Left hindlimb (tissue), 1 donor: ENCODE data around the gene CCDC3.
A peak's percentile ranks its signal among the peaks of the same experiment; 100 is the strongest.

Experiments
- DNase-seq: peaks from one replicate; pipeline ENCODE4 v3.0.0-alpha.2; 2018

CCDC3 gene

GRCh38 chr10:12919574-12919973, 81.9 kb downstream of the CCDC3 start:
- DNase-seq, result no peak

GRCh38 chr10:12916587-12916986, 84.9 kb downstream of the CCDC3 start:
- no peak for DNase-seq

DNA sequence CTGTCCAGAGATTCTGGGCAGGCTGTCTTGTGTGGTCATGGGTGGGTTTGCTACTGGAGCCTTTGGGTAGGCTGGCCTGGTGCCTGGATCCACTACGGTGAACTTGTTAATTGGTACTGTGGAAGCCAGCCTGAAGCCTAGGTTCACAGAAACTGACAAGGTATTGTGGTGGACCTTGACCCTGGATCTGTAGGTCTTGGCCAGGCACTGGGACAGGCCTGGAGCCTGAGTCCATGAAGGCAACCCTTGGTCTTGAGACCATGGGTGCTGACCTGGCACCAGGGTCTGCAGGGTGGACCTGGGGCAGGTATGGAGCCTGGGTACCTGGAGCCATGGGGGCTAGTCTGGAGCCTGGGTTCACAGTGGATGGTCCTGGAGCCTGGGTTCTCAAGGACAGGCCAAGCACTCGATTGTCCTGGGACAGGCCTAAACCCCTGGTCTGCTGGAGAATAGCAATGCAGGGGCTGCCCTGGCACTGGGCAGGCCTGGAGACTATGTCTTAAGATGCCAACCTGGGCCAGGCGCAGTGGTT, 85.8 kb downstream of the CCDC3 start:
- no peak for DNase-seq

DNA sequence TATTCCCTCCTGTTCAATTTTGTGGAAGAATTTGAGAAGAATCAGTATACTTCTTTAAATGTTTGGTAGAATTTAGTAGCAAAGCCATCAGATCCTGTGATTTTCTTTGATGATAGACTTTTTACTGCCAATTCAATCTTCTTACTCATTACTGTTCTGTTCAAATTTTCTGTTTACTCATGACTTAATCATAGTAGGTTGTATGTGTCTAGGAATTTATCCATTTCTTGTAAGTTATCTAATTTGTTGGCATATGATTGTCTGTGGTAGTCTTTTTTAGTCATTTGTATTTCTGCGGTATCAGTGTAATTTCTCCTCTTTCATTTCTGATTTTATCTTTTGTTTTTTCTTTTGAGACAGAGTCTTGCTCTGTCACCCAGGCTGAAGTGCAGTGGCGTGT, 87.4 kb downstream of the CCDC3 start:
- DNase-seq, result no peak

DNA sequence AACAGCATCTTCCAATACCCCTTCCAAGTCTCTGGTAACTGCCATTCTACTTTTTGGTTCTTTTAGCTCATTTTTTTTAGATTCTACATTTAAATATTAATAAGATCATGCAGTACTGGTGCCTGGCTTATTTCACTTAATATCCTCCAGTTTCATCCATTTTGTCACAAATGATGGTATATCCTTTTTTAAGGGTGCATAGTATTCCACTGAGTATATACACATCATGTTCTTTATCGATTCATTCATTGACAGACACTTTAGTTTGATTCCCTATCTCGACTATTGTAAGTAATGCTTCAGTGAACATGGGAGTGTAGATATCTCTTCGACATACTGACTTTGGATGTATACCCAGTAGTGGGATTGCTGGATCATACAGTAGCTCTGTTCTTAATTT, 89.7 kb downstream of the CCDC3 start:
- DNase-seq, result no peak

GRCh38 chr10:12910835-12911234, 90.7 kb downstream of the CCDC3 start:
- no peak for DNase-seq

DNA sequence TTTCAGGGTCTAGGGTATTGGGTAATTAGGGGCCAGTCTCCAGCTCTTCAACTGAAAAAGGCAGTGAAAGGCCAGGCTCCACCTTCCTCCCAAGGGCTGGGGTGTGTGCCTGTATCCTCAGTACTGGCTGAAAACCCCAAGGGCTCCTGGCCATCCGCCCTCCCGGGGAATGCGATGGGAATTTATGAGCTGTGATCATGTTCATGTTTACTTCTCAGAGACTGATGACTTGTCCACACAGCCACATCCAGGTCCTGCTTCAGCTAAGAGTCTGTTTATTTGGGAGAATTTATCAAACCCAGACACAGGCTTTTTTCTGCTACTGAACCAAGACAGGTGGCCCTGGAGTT, 91.7 kb downstream of the CCDC3 start:
- no peak for DNase-seq

GRCh38 chr10:12909182-12909835, 92.2 kb downstream of the CCDC3 start:
- no peak for DNase-seq

- no peak for DNase-seq
Measured at GRCh38 chr10:12908773-12909172, 92.7 kb downstream of the CCDC3 start.

- peak; percentile 72 for DNase-seq
Measured at GRCh38 chr10:12907656-12908055, 93.9 kb downstream of the CCDC3 start.

- DNase-seq, result no peak
Measured at GRCh38 chr10:12906051-12906541, 95.4 kb downstream of the CCDC3 start.

DNA sequence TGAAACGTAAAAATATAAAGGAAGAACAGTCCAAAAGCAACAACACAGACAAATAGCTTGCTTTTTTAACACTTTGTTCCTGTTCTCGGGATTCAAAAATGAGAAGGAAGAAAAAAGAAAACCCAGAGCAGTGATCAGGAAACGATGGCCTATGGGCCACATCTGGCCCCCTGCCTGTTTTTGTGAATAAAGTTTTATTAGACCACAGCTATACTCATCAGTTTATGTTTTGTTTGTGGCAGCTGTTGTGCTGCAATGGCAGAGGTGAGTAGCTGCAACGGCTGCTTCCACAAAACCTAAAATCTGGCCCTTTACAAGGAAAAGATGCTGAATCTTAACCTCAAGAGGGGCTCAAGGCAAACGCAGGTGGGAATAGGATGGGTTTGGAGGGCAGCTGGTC, 96.4 kb downstream of the CCDC3 start:
- no peak for DNase-seq

DNA sequence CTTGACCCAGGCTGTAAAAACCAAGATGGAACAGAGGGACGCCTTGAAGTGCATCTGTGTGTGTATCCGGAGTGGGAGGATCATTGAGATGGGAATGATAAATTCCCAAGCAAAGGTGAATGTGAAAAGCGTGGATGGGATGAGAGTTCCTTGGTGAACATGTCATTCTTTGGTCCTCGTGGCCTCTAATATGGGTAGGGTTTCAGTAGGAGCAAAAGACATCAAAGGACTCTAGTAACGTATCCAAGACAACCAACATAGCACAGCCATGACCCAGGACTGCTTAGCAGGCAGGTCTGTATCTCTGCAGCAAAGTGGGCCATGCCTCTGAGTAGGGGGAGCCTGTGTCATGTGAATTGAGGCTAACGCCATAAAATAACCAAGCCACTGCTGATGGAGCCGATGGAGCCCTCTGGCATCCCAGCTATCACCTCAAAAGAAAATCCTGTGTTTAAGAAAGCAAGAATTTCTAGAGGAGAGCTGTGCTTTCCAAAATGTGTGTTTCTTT, 98.6 kb downstream of the CCDC3 start:
- no peak for DNase-seq

- DNase-seq, result no peak
Measured at GRCh38 chr10:12902135-12902572, 99.4 kb downstream of the CCDC3 start.

- no peak for DNase-seq
Measured at GRCh38 chr10:12899546-12899945, 102.0 kb downstream of the CCDC3 start.

DNA sequence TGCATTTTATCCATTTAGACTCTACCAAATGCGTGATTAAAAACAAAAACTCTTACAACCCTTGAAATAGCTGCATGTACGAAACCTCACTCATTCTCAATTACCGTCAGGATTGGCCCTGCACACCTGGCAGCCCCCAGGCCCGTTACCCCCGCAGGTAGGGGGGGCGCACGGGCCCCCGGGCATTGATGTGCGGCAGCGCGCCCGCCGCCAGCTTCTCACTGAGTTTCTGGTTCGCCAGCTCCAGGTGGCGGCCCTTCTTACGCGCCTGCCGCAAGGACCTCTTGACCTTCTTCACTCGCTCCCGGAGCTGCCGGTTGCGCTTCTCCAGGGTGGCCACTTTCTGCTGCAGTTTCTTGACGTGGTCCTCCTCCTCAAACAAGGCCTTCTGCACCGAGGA, 103.2 kb downstream of the CCDC3 start:
- no peak for DNase-seq

DNA sequence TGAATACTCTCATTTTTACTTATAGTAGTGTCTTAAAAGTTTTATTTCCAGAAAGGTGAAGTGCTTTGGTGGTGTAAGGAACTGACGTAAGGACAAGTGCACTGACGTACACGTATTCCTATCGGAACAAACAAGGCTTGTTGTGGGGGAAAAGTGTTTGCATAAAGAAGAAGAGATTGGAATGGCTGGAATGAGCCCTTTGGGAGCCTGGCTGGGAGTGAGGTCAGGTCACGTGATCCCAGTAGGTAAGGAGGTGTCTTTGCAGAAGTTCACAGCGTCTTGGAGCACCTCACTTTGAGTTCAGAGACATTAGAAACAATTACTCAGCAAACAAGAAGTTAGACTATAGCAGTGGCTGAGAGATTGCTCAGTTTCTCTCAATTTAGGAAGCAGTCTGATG, 104.2 kb downstream of the CCDC3 start:
- no peak for DNase-seq

- DNase-seq, result no peak
Measured at GRCh38 chr10:12896251-12896650, 105.3 kb downstream of the CCDC3 start.

DNA sequence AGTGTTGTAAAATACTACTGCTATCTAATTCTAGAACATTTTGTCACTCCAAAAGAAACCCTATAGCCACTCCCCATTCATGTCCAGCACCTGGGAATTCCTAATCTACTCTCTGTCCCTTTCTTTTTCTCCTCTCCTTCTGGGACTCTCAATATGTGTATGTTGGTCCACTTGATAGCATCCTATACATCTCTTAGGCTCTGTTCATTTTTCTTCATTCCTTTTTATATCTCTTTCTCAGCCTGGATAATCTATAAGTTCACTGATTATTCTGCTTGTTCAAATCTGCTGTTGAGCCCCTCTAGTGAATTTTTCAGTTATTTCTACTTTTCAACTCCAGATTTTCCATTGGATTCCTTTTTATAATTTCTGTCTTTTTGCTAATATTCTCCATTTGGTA, 108.6 kb downstream of the CCDC3 start:
- DNase-seq, result no peak

DNA sequence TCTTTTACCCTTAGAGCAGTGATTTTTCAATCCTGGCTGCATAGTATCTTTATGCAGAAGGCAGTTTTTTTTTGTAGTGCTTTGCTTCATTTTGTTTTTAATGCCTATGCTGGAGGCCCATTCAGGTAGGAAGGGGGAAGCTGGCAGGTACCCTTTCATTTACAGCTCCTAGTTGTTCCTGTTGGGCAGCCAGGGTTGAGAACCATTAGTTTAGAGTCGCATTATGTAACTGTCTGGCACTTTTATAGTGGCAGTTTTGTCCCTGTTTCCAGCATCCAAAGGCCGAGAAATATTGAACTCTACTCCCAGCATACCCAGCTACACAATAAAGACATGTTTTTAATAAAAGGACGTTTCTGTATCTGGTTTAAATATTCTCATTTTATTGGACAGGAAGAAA, 110.6 kb downstream of the CCDC3 start:
- no peak for DNase-seq

GRCh38 chr10:12888470-12888869, 113.0 kb downstream of the CCDC3 start:
- DNase-seq, result no peak

- no peak for DNase-seq
Measured at GRCh38 chr10:12887780-12888179, 113.7 kb downstream of the CCDC3 start.

DNA sequence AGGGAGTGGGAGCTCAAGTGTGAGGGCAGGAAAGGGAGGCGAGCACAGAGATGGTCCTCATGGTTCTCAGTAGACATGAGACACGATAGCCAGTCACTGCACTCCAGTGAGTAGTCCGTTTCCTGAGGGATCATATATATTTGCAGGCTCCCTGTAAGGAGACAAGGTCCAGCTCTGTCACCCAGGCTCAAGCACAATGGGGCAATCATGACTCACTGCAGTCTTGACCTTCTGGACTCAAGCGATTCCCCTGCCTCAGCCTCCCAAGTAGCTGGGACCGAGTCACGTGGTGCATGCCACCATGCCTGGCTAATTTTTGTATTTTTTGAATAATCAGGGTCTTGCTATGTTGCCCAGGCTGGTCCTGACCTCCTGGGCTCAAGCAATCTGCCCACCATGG, 116.7 kb downstream of the CCDC3 start:
- DNase-seq, result no peak

DNA sequence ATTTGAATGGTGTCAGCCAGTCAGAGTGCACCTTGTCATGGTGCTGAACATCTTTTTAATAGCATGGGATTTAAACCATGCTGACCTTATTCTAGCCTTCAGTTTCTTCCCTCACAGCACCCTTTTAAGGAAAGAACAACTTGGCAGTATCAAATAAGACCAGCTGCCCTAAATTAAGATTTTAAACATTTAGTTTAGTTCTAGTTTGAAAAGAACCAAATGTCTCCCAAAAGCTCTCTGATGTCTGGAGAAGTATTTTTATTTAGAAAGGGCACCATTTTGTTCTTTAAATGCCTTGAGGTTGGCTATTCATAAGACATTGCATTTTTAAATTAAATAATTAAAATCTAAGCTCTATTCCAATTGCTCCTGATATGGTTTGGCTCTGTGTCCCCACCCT, 121.1 kb downstream of the CCDC3 start:
- DNase-seq, result no peak

- DNase-seq, result no peak
Measured at GRCh38 chr10:12877150-12877549, 124.4 kb downstream of the CCDC3 start.
